ES-I3 (cell line): ENCODE data around the gene IREB2.

Source experiments
- H3K36me3 ChIP-seq: 2 replicates; pipeline ENCODE4 v1.6.1; 2013; ENCODE audit warnings: mild to moderate bottlenecking, low read length, control low read depth, moderate library complexity; ENCODE audit not compliant: insufficient read depth
- H3K4me1 ChIP-seq: 2 replicates; pipeline ENCODE4 v1.6.1; 2013; ENCODE audit warnings: mild to moderate bottlenecking, control low read depth, low read length; ENCODE audit not compliant: insufficient read depth
- H3K9ac ChIP-seq: 2 replicates; pipeline ENCODE4 v1.6.1; 2013; ENCODE audit warnings: low read depth, mild to moderate bottlenecking, low read length, moderate library complexity
- H3K9me3 ChIP-seq: 2 replicates; pipeline ENCODE4 v1.6.1; 2013; ENCODE audit warnings: mild to moderate bottlenecking, low read length, moderate library complexity; ENCODE audit not compliant: control insufficient read depth, insufficient read depth

IREB2 gene

GRCh38 chr15:78417754-78418630 is 20.0 kb upstream of the IREB2 start:
- Histone ChIP-seq H3K36me3 (no peaks in the 10 kb centered on the region), H3K4me1 (peaks cover 11% of the 10 kb centered on the region; the same call in 1 of the 2 replicates), H3K9me3 (no peaks in the 10 kb centered on the region), H3K9ac (no peak overlapping the region)

GRCh38 chr15:78418686-78419085 is 19.3 kb upstream of the IREB2 start:
- Histone ChIP-seq H3K9ac (no peak overlapping the region), H3K9me3 (no peaks in the 10 kb centered on the region), H3K4me1 (peaks cover 11% of the 10 kb centered on the region; the same call in 1 of the 2 replicates), H3K36me3 (no peaks in the 10 kb centered on the region)

- H3K4me1 ChIP-seq, result peaks cover 11% of the 10 kb centered on the region; the same call in 1 of the 2 replicates
- no peak overlapping the region for H3K9ac ChIP-seq
- no peaks in the 10 kb centered on the region for H3K36me3 ChIP-seq
- H3K9me3 ChIP-seq, result no peaks in the 10 kb centered on the region
Measured at GRCh38 chr15:78419367-78419766, 18.6 kb upstream of the IREB2 start.

- Histone ChIP-seq H3K9ac (no peak overlapping the region), H3K9me3 (no peaks in the 10 kb centered on the region), H3K36me3 (no peaks in the 10 kb centered on the region), H3K4me1 (0 out of 2 replicates have a peak, but pooled peaks cover 5% of the 10 kb centered on the region)
Measured at GRCh38 chr15:78420220-78420619, 17.8 kb upstream of the IREB2 start.

GRCh38 chr15:78420766-78421165 is 17.2 kb upstream of the IREB2 start:
- H3K9ac ChIP-seq, result no peak overlapping the region
- 0 out of 2 replicates have a peak, but pooled peaks cover 1% of the 10 kb centered on the region for H3K4me1 ChIP-seq
- no peaks in the 10 kb centered on the region for H3K9me3 ChIP-seq
- H3K36me3 ChIP-seq, result no peaks in the 10 kb centered on the region

GRCh38 chr15:78421238-78421965 is 16.6 kb upstream of the IREB2 start:
- Histone ChIP-seq H3K9me3 (no peaks in the 10 kb centered on the region), H3K9ac (no peak overlapping the region), H3K36me3 (no peaks in the 10 kb centered on the region), H3K4me1 (no peaks in the 10 kb centered on the region)

GRCh38 chr15:78422571-78423340 is 15.3 kb upstream of the IREB2 start:
- no peaks in the 10 kb centered on the region for H3K4me1 ChIP-seq
- H3K9me3 ChIP-seq, result no peaks in the 10 kb centered on the region
- H3K9ac ChIP-seq, result no peak overlapping the region
- H3K36me3 ChIP-seq, result no peaks in the 10 kb centered on the region

- Histone ChIP-seq H3K36me3 (no peaks in the 10 kb centered on the region), H3K9ac (no peak overlapping the region), H3K4me1 (no peaks in the 10 kb centered on the region), H3K9me3 (no peaks in the 10 kb centered on the region)
Measured at GRCh38 chr15:78424673-78425072, 13.3 kb upstream of the IREB2 start.

- H3K9me3 ChIP-seq, result no peaks in the 10 kb centered on the region
- H3K4me1 ChIP-seq, result no peaks in the 10 kb centered on the region
- no peaks in the 10 kb centered on the region for H3K36me3 ChIP-seq
- H3K9ac ChIP-seq, result no peak overlapping the region
Measured at GRCh38 chr15:78425643-78426042, 12.4 kb upstream of the IREB2 start.

GRCh38 chr15:78426300-78426699 is 11.7 kb upstream of the IREB2 start:
- H3K9me3 ChIP-seq, result no peaks in the 10 kb centered on the region
- no peaks in the 10 kb centered on the region for H3K36me3 ChIP-seq
- no peaks in the 10 kb centered on the region for H3K4me1 ChIP-seq
- no peak overlapping the region for H3K9ac ChIP-seq

GRCh38 chr15:78427953-78428352 is 10.1 kb upstream of the IREB2 start:
- Histone ChIP-seq H3K4me1 (no peaks in the 10 kb centered on the region), H3K9me3 (no peaks in the 10 kb centered on the region), H3K36me3 (no peaks in the 10 kb centered on the region), H3K9ac (no peak overlapping the region)

GRCh38 chr15:78429477-78429876 is 8.5 kb upstream of the IREB2 start:
- Histone ChIP-seq H3K4me1 (no peaks in the 10 kb centered on the region), H3K9ac (no peak overlapping the region), H3K9me3 (no peaks in the 10 kb centered on the region), H3K36me3 (no peaks in the 10 kb centered on the region)

- Histone ChIP-seq H3K4me1 (no peaks in the 10 kb centered on the region), H3K9ac (no peak overlapping the region), H3K36me3 (no peaks in the 10 kb centered on the region)
Measured at GRCh38 chr15:78431955-78432354, 6.1 kb upstream of the IREB2 start.

GRCh38 chr15:78432664-78433063 is 5.4 kb upstream of the IREB2 start:
- H3K4me1 ChIP-seq, result no peaks in the 10 kb centered on the region
- H3K9ac ChIP-seq, result no peak overlapping the region
- H3K36me3 ChIP-seq, result no peaks in the 10 kb centered on the region
- no peaks in the 10 kb centered on the region for H3K9me3 ChIP-seq

More at GRCh38 chr15:78431955-78432354, 6.1 kb upstream of the IREB2 start:
- H3K9me3 ChIP-seq, result no peaks in the 10 kb centered on the region
